Renal cortex interstitium (tissue), 11 donors: ENCODE data around the gene CAMK1. TPM values are rescaled to one million over a fixed set of nuclear protein-coding genes. Genes with fewer than 3 reads are reported as not detected.

Experiments
- DNase-seq, 11 donors: peaks; one replicate each; pipeline ENCODE4 v3.0.0-alpha.2; 2013; ENCODE audit warnings: low read depth in 9 of 11, low spot score in 4 of 11; ENCODE audit errors: extremely low read depth in 1 of 11
- polyA plus RNA-seq, 3 donors: library from polyadenylated mRNA; unstranded; fragments of 120-200 nt; gene quantifications; one replicate each; pipeline ENCODE4 v1.2.1, GENCODE V29; 2013; ENCODE audit not compliant: insufficient read length in 3 of 3

The CAMK1 gene
- polyA plus RNA-seq, 3 donors, result 16.0 to 22.6 (median 18.7) TPM

GRCh38 chr3:9803494-9803893, 33.7 kb upstream of the CAMK1 start:
- DNase-seq, result no peak

- no peak for DNase-seq
Observed at GRCh38 chr3:9800529-9800928, 30.8 kb upstream of the CAMK1 start.

GRCh38 chr3:9797196-9797945, 27.6 kb upstream of the CAMK1 start:
- no peak for DNase-seq

- no peak for DNase-seq
Observed at GRCh38 chr3:9795207-9795606, 25.5 kb upstream of the CAMK1 start.

GRCh38 chr3:9794400-9794799, 24.7 kb upstream of the CAMK1 start:
- DNase-seq, result no peak

GRCh38 chr3:9793161-9793781, 23.5 kb upstream of the CAMK1 start:
- no peak for DNase-seq

GRCh38 chr3:9792405-9793160, 22.8 kb upstream of the CAMK1 start, which contains the start of the genes ARPC4 and TADA3:
Gene ARPC4, plus strand, starts transcription at chr3:9793082. Its CDS starts 40 bp downstream, at chr3:9793122.
Gene TADA3, minus strand, starts transcription at chr3:9792473. Its CDS starts 1,007 bp downstream, at chr3:9791466.
- DNase-seq, result peak; percentile 88 to 99 (median 92)

GRCh38 chr3:9791790-9792404, 22.1 kb upstream of the CAMK1 start:
- no peak for DNase-seq

GRCh38 chr3:9791127-9791526, 21.4 kb upstream of the CAMK1 start:
- no peak for DNase-seq

GRCh38 chr3:9787714-9788113, 18.0 kb upstream of the CAMK1 start:
- DNase-seq, result no peak

GRCh38 chr3:9786825-9787669, 17.3 kb upstream of the CAMK1 start:
- no peak for DNase-seq

- DNase-seq, result no peak
Observed at GRCh38 chr3:9786209-9786739, 16.5 kb upstream of the CAMK1 start.

- no peak for DNase-seq
Observed at GRCh38 chr3:9785602-9786001, 15.9 kb upstream of the CAMK1 start.

GRCh38 chr3:9784965-9785364, 15.2 kb upstream of the CAMK1 start:
- DNase-seq, result no peak

- no peak for DNase-seq
Observed at GRCh38 chr3:9783954-9784353, 14.2 kb upstream of the CAMK1 start.

- no peak for DNase-seq
Observed at GRCh38 chr3:9782770-9783169, 13.0 kb upstream of the CAMK1 start.

GRCh38 chr3:9781978-9782603, 12.3 kb upstream of the CAMK1 start:
- no peak for DNase-seq

- DNase-seq, result no peak
Observed at GRCh38 chr3:9781551-9781950, 11.8 kb upstream of the CAMK1 start.
